PC-9 (cell line): ENCODE data around the gene DNM1.

Source experiments
- CTCF ChIP-seq: fragments of 200-600 bp; sonication (generic); conservative IDR thresholded peaks from 2 replicates; pipeline ENCODE4 v1.6.1; 2017; ENCODE audit warnings: mixed run types, antibody characterized with exemption, mild to moderate bottlenecking, moderate library complexity
- EZH2 ChIP-seq: fragments of 200-600 bp; sonication (generic); IDR thresholded peaks from 2 replicates; pipeline ENCODE4 v1.8.0; 2017; ENCODE audit warnings: antibody characterized with exemption, low read depth

- TF ChIP-seq CTCF (no peak), EZH2 (no peak)
Measured at GRCh38 chr9:128192601-128193371, 10.4 kb upstream of the DNM1 start.
